Measurements from ENCODE around the gene CNPPD1.

Gene CNPPD1

DNA sequence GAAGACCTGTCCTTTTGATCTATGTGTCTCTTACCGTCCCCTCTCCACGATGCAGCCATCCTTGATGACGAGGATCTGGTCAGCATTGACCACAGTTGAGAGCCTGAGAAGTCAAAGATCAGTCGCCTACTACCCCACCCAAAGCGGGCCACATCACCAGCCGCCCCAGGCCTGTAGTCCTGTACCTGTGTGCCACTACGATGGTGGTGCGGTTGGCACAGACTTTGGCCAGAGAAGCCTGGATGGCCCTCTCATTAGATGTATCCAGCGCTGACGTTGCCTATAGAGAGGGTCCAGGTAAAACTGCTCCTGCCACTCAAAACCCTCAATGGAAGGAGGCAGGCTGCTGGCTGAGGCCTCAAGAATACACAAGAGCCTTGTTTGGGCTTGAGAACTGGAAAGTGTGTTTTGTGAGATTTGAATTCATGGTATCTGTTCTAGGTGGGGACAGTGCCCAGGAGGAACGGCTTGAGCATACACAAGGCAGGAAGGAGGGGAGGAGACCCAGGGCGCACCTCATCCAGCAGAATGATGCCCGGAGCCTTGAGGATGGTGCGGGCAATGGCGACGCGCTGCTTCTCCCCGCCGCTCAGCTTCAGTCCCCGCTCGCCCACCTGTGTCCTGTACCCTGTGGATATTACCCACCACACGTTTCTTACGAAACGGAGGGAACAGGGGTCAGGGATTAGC lies 33.6 kb upstream of the CNPPD1 start:
- Histone ChIP-seq H3K4me3 (ENCODE audit: low read depth, low read length) (no peak overlapping the region), H3K36me3 (peaks cover 76% of the 10 kb centered on the region), H3K27ac (no peak overlapping the region), H3K27me3 (ENCODE audit: insufficient read depth, low read depth, severe bottlenecking) (no peaks in the 10 kb centered on the region), H3K9me3 (ENCODE audit: severe bottlenecking) (no peaks in the 10 kb centered on the region)
- DNase-seq = no peak
- no peak for TF ChIP-seq CTCF (IDR thresholded peaks at IDR 0.05; ENCODE audit: low read depth, low read length)

DNA sequence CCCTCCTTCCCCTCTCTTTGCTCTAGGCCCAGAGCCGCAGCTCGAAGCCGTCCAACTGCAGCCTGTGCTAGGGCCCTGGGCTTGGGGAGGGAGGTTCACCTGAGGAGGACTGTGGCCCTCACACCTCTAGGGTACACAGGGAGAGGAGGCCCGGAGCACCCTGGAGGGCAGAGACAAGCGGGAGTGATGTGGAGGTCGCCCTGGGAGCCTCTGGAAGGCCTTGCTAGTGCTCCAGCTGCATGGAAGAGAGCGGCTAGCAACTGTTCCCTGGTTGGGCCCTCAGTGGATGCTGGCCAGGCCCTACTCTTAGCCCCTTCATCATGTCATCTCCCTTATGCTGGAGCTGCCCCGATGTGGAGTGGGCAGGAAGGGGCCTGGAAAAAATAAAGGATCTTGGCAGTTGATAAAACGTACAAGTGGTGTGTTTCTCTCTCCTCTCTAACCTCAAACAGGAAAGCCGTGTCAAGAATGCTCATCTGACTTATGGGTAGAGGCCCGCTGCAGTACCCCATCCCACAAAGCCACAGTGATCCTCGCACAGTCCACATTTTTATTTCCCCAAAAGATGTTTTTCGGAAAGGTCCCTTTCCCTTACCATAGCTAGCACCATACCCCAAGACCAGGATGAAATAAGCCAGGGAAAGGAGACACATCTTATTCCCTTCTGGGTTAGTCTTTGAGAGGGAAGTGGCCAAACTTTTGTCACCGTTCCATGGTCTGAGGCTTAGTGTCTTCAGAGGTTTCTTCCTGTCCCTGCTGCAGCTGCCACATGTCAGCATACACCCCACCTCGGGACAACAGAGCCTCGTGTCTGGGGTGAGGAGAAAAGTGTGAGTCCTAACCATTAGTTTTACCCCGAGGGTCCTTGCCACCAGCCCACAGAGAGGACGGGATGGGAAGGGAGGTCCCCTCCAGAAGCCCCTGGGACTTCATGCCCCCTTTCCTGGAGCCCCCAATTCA lies 32.8 kb upstream of the CNPPD1 start:
- no peak for TF ChIP-seq CTCF (IDR thresholded peaks at IDR 0.05; ENCODE audit: low read depth, low read length)
- no peak for DNase-seq
- Histone ChIP-seq H3K36me3 (peaks cover 68% of the 10 kb centered on the region), H3K27me3 (ENCODE audit: insufficient read depth, low read depth, severe bottlenecking) (no peaks in the 10 kb centered on the region), H3K4me3 (ENCODE audit: low read depth, low read length) (no peak overlapping the region), H3K27ac (no peak overlapping the region), H3K9me3 (ENCODE audit: severe bottlenecking) (no peaks in the 10 kb centered on the region)

DNA sequence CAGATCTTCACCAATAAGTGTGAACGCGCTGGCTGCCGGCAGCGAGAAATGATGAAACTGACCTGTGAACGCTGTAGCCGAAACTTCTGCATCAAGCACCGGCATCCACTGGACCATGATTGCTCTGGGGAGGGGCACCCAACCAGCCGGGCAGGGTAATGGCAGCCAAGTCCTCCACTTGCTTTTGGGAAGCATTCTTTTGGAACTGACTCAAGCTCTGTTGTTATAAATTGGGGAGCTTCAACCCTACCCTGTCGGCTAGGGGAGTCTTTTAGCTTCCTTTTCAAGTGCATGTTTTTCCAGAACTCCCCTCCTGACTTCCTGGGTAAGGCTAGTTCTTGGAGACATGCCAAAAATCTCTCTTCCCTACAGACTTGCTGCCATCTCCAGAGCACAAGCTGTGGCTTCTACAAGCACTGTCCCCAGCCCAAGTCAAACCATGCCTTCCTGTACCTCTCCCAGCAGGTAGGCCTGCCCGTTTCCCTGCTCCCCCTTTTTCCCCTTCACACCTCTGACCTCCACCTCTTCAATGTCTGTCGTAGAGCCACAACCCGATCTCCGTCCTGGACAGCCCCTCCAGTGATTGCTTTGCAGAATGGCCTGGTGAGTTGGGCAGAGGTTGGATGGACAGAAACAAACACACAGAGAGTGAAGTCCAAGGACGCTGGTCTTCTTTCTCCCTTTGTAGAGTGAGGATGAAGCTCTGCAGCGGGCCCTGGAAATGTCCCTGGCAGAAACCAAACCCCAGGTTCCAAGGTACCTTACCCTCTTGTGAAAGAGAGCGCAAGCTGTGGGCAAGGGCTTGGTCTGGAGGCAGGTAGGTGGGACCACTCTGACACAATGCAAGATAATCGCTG lies 31.4 kb upstream of the CNPPD1 start:
- no peak overlapping the region for H3K27ac ChIP-seq
- DNase-seq = no peak
- TF ChIP-seq CTCF (IDR thresholded peaks at IDR 0.05; ENCODE audit: low read depth, low read length) = no peak
- no peaks in the 10 kb centered on the region for H3K9me3 ChIP-seq (ENCODE audit: severe bottlenecking)
- H3K27me3 ChIP-seq (ENCODE audit: insufficient read depth, low read depth, severe bottlenecking) = no peaks in the 10 kb centered on the region
- H3K36me3 ChIP-seq = peaks cover 54% of the 10 kb centered on the region
- H3K4me3 ChIP-seq (ENCODE audit: low read depth, low read length) = no peak overlapping the region

GRCh38 chr2:219207134-219207883 lies 30.6 kb upstream of the CNPPD1 start:
- Histone ChIP-seq H3K27ac (peak overlapping the region; percentile 87), H3K4me3 (ENCODE audit: low read depth, low read length) (peak overlapping the region; percentile 62), H3K27me3 (ENCODE audit: insufficient read depth, low read depth, severe bottlenecking) (no peaks in the 10 kb centered on the region), H3K9me3 (ENCODE audit: severe bottlenecking) (no peaks in the 10 kb centered on the region), H3K36me3 (peaks cover 46% of the 10 kb centered on the region)
- no peak for TF ChIP-seq CTCF (IDR thresholded peaks at IDR 0.05; ENCODE audit: low read depth, low read length)
- DNase-seq = no peak
